ENCODE data around the gene ACO1. TPM values are rescaled to one million over a fixed set of nuclear protein-coding genes. Genes with fewer than 3 reads are reported as not detected.

Gene ACO1
- total RNA-seq, 4 donors from 2014 or later = 9.7 to 23.7 (median 15.5) TPM

GRCh38 chr9:32359452-32359851 is 25.0 kb upstream of the ACO1 start:
- intact Hi-C loops (cut with DNase I; ENCODE audit: low total_unique reads) = no loop called here
- TF ChIP-seq CTCF (IDR thresholded peaks at IDR 0.05) = no peak
- no peak for TF ChIP-seq POLR2A (IDR thresholded peaks at IDR 0.05)
- H3K4me3 ChIP-seq (ENCODE audit: low read depth, poor library complexity, severe bottlenecking) = no peak overlapping the region
- DNase-seq (ENCODE audit: low spot score in 2 of 2) = no peak
- WGBS, 2 donors = 71 to 72% methylated on average over 4 of the region's 4 CpGs

GRCh38 chr9:32360983-32361673 is 23.3 kb upstream of the ACO1 start:
- 69 to 78% methylated on average over 5 of the region's 5 CpGs for WGBS, 2 donors
- TF ChIP-seq POLR2A (IDR thresholded peaks at IDR 0.05) (no peak), CTCF (IDR thresholded peaks at IDR 0.05) (no peak)
- no peak for DNase-seq (ENCODE audit: low spot score in 2 of 2)
- intact Hi-C loops (cut with DNase I; ENCODE audit: low total_unique reads) = no loop called here
- no peak overlapping the region for H3K4me3 ChIP-seq (ENCODE audit: low read depth, poor library complexity, severe bottlenecking)

GRCh38 chr9:32371279-32371678 is 13.2 kb upstream of the ACO1 start:
- intact Hi-C loops (cut with DNase I; ENCODE audit: low total_unique reads) = no loop called here
- no peak for DNase-seq (ENCODE audit: low spot score in 2 of 2)
- TF ChIP-seq POLR2A (IDR thresholded peaks at IDR 0.05) (no peak), CTCF (IDR thresholded peaks at IDR 0.05) (no peak)
- H3K4me3 ChIP-seq (ENCODE audit: low read depth, poor library complexity, severe bottlenecking) = no peak overlapping the region

GRCh38 chr9:32371679-32372078 is 12.8 kb upstream of the ACO1 start:
- WGBS, 2 donors = 85 to 92% methylated on average over 2 of the region's 2 CpGs
- no peak overlapping the region for H3K4me3 ChIP-seq (ENCODE audit: low read depth, poor library complexity, severe bottlenecking)
- intact Hi-C loops (cut with DNase I; ENCODE audit: low total_unique reads) = no loop called here
- no peak for DNase-seq (ENCODE audit: low spot score in 2 of 2)
- TF ChIP-seq POLR2A (IDR thresholded peaks at IDR 0.05) (no peak), CTCF (IDR thresholded peaks at IDR 0.05) (no peak)

GRCh38 chr9:32376285-32376684 is 8.2 kb upstream of the ACO1 start:
- DNase-seq (ENCODE audit: low spot score in 2 of 2) = no peak
- no peak overlapping the region for H3K4me3 ChIP-seq (ENCODE audit: low read depth, poor library complexity, severe bottlenecking)
- WGBS, 2 donors = 31 to 37% methylated on average over 2 of the region's 2 CpGs
- TF ChIP-seq CTCF (IDR thresholded peaks at IDR 0.05) (no peak), POLR2A (IDR thresholded peaks at IDR 0.05) (no peak)
- intact Hi-C loops (cut with DNase I; ENCODE audit: low total_unique reads) = loop anchor here (5.0 kb wide), 1 partner anchor 206 kb away; no protein-coding TSS in a partner anchor

GRCh38 chr9:32378496-32378895 is 5.9 kb upstream of the ACO1 start:
- no peak for DNase-seq (ENCODE audit: low spot score in 2 of 2)
- TF ChIP-seq POLR2A (IDR thresholded peaks at IDR 0.05) (no peak), CTCF (IDR thresholded peaks at IDR 0.05) (peak in 1 of 3 donors; percentile 20)
- H3K4me3 ChIP-seq (ENCODE audit: low read depth, poor library complexity, severe bottlenecking) = no peak overlapping the region
- intact Hi-C loops (cut with DNase I; ENCODE audit: low total_unique reads) = loop anchor here (5.0 kb wide), 1 partner anchor 204 kb away; no protein-coding TSS in a partner anchor
- WGBS, 2 donors = 1 to 3% methylated on average over 3 of the region's 3 CpGs
